ENCODE measurements around the gene TMBIM6.
"Not testable (repeated sequence)": the region's sequence is repeated elsewhere in the genome, so short reads cannot be mapped to it uniquely, and the experiment has no call there.

TMBIM6 gene

GRCh38 chr12:49740930-49741881, at the start of gene TMBIM6:
Gene TMBIM6, plus strand, starts transcription at chr12:49741557. Its CDS starts 10,937 bp downstream, at chr12:49752494.
- DNase-seq (ENCODE audit: low read depth, low spot score), result peak; percentile 100

GRCh38 chr12:49692851-49693250, 48.5 kb upstream of the TMBIM6 start:
- no peak for DNase-seq (ENCODE audit: low read depth, low spot score)

- DNase-seq (ENCODE audit: low read depth, low spot score), result no peak
Observed at GRCh38 chr12:49693931-49694444, 47.4 kb upstream of the TMBIM6 start.

- DNase-seq (ENCODE audit: low read depth, low spot score), result no peak
Observed at GRCh38 chr12:49696723-49697122, 44.6 kb upstream of the TMBIM6 start.

- DNase-seq (ENCODE audit: low read depth, low spot score), result no peak
Observed at GRCh38 chr12:49697808-49698207, 43.5 kb upstream of the TMBIM6 start.

GRCh38 chr12:49698619-49699545, 42.5 kb upstream of the TMBIM6 start:
- DNase-seq (ENCODE audit: low read depth, low spot score), result peak; percentile 79

- DNase-seq (ENCODE audit: low read depth, low spot score), result no peak
Observed at GRCh38 chr12:49702009-49702408, 39.3 kb upstream of the TMBIM6 start.

- DNase-seq (ENCODE audit: low read depth, low spot score), result peak; percentile 69
Observed at GRCh38 chr12:49702676-49703215, 38.6 kb upstream of the TMBIM6 start.

- DNase-seq (ENCODE audit: low read depth, low spot score), result peak; percentile 71
Observed at GRCh38 chr12:49703647-49704137, 37.7 kb upstream of the TMBIM6 start.

- DNase-seq (ENCODE audit: low read depth, low spot score), result peak; percentile 80
Observed at GRCh38 chr12:49705479-49706134, 35.8 kb upstream of the TMBIM6 start.

- DNase-seq (ENCODE audit: low read depth, low spot score), result peak; percentile 73
Observed at GRCh38 chr12:49706351-49707127, 34.8 kb upstream of the TMBIM6 start.

GRCh38 chr12:49707128-49707811, 34.1 kb upstream of the TMBIM6 start, which contains the start of gene FMNL3:
Gene FMNL3, minus strand, starts transcription at chr12:49707405. Its CDS starts 225 bp downstream, at chr12:49707180.
- peak; percentile 99 for DNase-seq (ENCODE audit: low read depth, low spot score)

- DNase-seq (ENCODE audit: low read depth, low spot score), result no peak
Observed at GRCh38 chr12:49707812-49708147, 33.6 kb upstream of the TMBIM6 start.

GRCh38 chr12:49708851-49709250, 32.5 kb upstream of the TMBIM6 start:
- no peak for DNase-seq (ENCODE audit: low read depth, low spot score)

- not testable (repeated sequence) for DNase-seq (ENCODE audit: low read depth, low spot score)
Observed at GRCh38 chr12:49713952-49714351, 27.4 kb upstream of the TMBIM6 start.

GRCh38 chr12:49716553-49716952, 24.8 kb upstream of the TMBIM6 start:
- DNase-seq (ENCODE audit: low read depth, low spot score), result no peak

GRCh38 chr12:49717800-49718199, 23.6 kb upstream of the TMBIM6 start:
- not testable (repeated sequence) for DNase-seq (ENCODE audit: low read depth, low spot score)

GRCh38 chr12:49720214-49720613, 21.1 kb upstream of the TMBIM6 start:
- DNase-seq (ENCODE audit: low read depth, low spot score), result peak; percentile 28

GRCh38 chr12:49721355-49721754, 20.0 kb upstream of the TMBIM6 start:
- not testable (repeated sequence) for DNase-seq (ENCODE audit: low read depth, low spot score)
